GM12873 (cell line): Measurements from ENCODE around the gene ANKS1A.

Experiments
- CTCF ChIP-seq: IDR thresholded peaks from 2 replicates; pipeline ENCODE4 v1.5.1; 2012; ENCODE audit warnings: low read depth, mild to moderate bottlenecking, moderate library complexity, low read length, control low read depth; ENCODE audit not compliant: insufficient read depth; ENCODE audit errors: missing control alignments

ANKS1A gene

GRCh38 chr6:35090734-35091133 lies 201.7 kb downstream of the ANKS1A start:
- no peak for TF ChIP-seq CTCF

GRCh38 chr6:35091346-35092083 lies 202.5 kb downstream of the ANKS1A start:
- TF ChIP-seq CTCF, result no peak

GRCh38 chr6:35092362-35093117 lies 203.5 kb downstream of the ANKS1A start:
- TF ChIP-seq CTCF, result no peak

GRCh38 chr6:35093118-35093445 lies 204.0 kb downstream of the ANKS1A start:
- no peak for TF ChIP-seq CTCF

GRCh38 chr6:35093783-35094182 lies 204.7 kb downstream of the ANKS1A start:
- TF ChIP-seq CTCF, result no peak

GRCh38 chr6:35094183-35094582 lies 205.1 kb downstream of the ANKS1A start:
- no peak for TF ChIP-seq CTCF

GRCh38 chr6:35096129-35096862 lies 207.2 kb downstream of the ANKS1A start:
- no peak for TF ChIP-seq CTCF
